Retinal pigment epithelial cell (primary cell): Measurements from ENCODE around the gene CYTH4.
A peak's percentile ranks its signal among the peaks of the same experiment; 100 is the strongest.
"Not testable (repeated sequence)": the region's sequence is repeated elsewhere in the genome, so short reads cannot be mapped to it uniquely, and the experiment has no call there.

Experiments
- DNase-seq: peaks from one replicate; pipeline ENCODE4 v3.0.0-alpha.2; 2010; ENCODE audit warnings: low read depth
- H3K4me3 ChIP-seq: 2 replicates; pipeline ENCODE4 v1.5.1; 2011; ENCODE audit warnings: mild to moderate bottlenecking, low read length, control low read depth, moderate library complexity
- CTCF ChIP-seq: conservative IDR thresholded peaks from 2 replicates; pipeline ENCODE4 v1.5.1; 2011; ENCODE audit warnings: low read depth, low read length, control low read depth, inconsistent platforms

The CYTH4 gene

GRCh38 chr22:37282385-37282677 is at the start of gene CYTH4:
Gene CYTH4 (plus strand): TSS chr22:37282508. CDS start chr22:37282570, 62 bp downstream.
- no peak for TF ChIP-seq CTCF
- no peak within 1 kb of the TSS for H3K4me3 ChIP-seq
- DNase-seq: no peak

GRCh38 chr22:37233371-37233750 is 48.9 kb upstream of the CYTH4 start:
- H3K4me3 ChIP-seq: not testable (repeated sequence)

GRCh38 chr22:37233751-37234631 is 48.3 kb upstream of the CYTH4 start:
- no peak for TF ChIP-seq CTCF
- H3K4me3 ChIP-seq: no peak overlapping the region
- no peak for DNase-seq

More at GRCh38 chr22:37233371-37233750, 48.9 kb upstream of the CYTH4 start:
- not testable (repeated sequence) for DNase-seq

GRCh38 chr22:37234736-37235711 is 47.3 kb upstream of the CYTH4 start:
- no peak for TF ChIP-seq CTCF
- DNase-seq: no peak
- no peak overlapping the region for H3K4me3 ChIP-seq

GRCh38 chr22:37235897-37236607 is 46.3 kb upstream of the CYTH4 start:
- no peak for TF ChIP-seq CTCF
- no peak overlapping the region for H3K4me3 ChIP-seq
- no peak for DNase-seq

- no peak for TF ChIP-seq CTCF
- no peak overlapping the region for H3K4me3 ChIP-seq
- peak; percentile 88 for DNase-seq
Measured at GRCh38 chr22:37237371-37238268, 44.7 kb upstream of the CYTH4 start.
